ENCODE measurements around the gene SLC34A3.

Gene SLC34A3

DNA sequence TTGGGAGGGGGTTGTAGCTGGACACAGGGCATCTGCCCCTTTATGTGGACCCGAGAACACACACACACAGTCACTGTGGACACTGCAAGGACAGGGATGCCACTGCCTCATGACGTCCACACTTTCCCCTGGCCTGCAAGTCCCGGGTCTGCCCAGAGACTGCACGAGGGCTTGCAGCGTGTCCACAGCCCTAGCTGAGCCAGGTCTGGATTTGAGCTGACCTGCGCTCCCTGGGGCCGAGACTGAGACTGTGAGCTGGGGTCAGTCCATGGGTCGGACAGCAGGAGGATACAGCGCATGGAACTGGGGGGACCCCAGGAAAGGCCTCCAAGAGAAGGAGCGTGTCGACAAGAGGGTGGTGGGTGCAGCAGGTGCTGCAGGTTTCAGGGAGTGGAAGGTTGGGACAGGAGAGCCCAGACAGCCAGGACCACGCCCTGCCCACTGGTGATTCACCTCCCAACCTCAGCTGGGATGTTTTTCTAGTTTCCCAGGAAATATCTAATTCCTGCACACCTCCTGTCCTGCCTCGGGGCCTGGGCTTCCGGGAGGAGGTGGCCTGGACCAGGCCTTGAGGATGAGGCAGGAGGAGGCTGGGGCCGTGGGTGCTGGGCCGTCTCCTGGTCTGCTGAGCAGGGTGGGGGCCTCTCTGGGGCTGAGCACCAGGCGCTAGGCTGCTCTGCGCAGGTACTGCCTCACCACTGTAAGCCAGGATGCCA, 4.2 kb upstream of the SLC34A3 start:
- Histone ChIP-seq H3K4me1 (ENCODE audit: insufficient read depth, poor library complexity, severe bottlenecking) (peaks cover 32% of the 10 kb centered on the region), H3K27ac (ENCODE audit: poor library complexity, severe bottlenecking) (peak overlapping the region; percentile 92), H3K4me3 (ENCODE audit: severe bottlenecking) (no peak overlapping the region), H3K27me3 (ENCODE audit: insufficient read depth, poor library complexity, severe bottlenecking) (no peaks in the 10 kb centered on the region), H3K36me3 (ENCODE audit: low read depth) (no peaks in the 10 kb centered on the region), H3K9me3 (ENCODE audit: severe bottlenecking) (no peaks in the 10 kb centered on the region)
- ATAC-seq (ENCODE audit: low read depth), result peak; percentile 59
- peak; percentile 95 for DNase-seq (ENCODE audit: low spot score)
- TF ChIP-seq, protein P1, sequence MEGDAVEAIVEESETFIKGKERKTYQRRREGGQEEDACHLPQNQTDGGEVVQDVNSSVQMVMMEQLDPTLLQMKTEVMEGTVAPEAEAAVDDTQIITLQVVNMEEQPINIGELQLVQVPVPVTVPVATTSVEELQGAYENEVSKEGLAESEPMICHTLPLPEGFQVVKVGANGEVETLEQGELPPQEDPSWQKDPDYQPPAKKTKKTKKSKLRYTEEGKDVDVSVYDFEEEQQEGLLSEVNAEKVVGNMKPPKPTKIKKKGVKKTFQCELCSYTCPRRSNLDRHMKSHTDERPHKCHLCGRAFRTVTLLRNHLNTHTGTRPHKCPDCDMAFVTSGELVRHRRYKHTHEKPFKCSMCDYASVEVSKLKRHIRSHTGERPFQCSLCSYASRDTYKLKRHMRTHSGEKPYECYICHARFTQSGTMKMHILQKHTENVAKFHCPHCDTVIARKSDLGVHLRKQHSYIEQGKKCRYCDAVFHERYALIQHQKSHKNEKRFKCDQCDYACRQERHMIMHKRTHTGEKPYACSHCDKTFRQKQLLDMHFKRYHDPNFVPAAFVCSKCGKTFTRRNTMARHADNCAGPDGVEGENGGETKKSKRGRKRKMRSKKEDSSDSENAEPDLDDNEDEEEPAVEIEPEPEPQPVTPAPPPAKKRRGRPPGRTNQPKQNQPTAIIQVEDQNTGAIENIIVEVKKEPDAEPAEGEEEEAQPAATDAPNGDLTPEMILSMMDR (IDR thresholded peaks at IDR 0.05; ENCODE audit: poor library complexity, severe bottlenecking), result no peak

DNA sequence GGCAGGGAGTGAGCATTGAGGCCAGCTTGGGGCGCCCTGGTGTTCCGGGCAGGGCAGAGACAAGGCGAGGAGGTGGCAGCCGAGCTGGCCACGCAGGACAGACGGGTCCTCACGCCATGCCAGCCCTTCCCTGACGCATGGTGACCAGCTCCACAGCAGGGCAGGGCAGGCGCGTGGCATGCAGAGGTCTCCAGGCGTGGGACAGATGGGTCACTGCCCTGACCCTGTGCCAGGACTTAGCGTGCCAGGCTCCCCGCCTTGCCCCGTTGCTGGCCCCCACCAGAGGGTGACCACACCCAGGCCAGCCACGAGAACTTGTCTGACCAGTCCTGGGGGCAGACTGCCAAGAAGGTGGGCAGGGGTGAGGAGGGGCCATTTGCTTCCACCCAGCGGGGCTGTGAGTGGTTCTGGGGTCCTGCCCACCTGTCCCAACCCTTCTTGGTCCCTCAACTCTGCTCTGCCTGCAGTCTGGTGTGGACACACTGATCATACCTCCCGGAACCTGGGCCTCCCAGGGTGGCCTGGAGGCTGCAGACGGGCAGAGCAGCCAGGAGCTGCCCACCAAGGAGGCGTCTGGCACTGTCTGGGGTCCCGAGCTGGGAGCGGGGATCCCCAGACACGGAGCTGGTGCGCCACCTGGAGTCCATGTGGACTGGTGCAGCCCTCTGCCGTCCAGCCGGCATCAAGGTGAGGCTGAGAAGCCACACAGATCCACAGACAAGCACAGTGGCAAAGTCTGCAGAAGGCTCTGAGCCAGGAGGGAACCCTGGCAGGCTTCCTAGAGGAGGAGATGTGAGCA, 3.4 kb upstream of the SLC34A3 start, which contains the start of gene RNF224:
Gene RNF224, plus strand, starts transcription at position 449 of the 799 bp plus-strand sequence. CDS start 834 bp downstream, outside the sequence.
- H3K36me3 ChIP-seq (ENCODE audit: low read depth), result no peaks in the 10 kb centered on the region
- H3K4me3 ChIP-seq (ENCODE audit: severe bottlenecking), result no peak within 1 kb of the TSS
- peak within 1 kb of the TSS; percentile 92 for H3K27ac ChIP-seq (ENCODE audit: poor library complexity, severe bottlenecking)
- H3K9me3 ChIP-seq (ENCODE audit: severe bottlenecking), result no peaks in the 10 kb centered on the region
- DNase-seq (ENCODE audit: low spot score) (peak; percentile 91), ATAC-seq (ENCODE audit: low read depth) (peak; percentile 50)
- H3K4me1 ChIP-seq (ENCODE audit: insufficient read depth, poor library complexity, severe bottlenecking), result peaks cover 32% of the 10 kb centered on the region
- TF ChIP-seq, protein P1 (IDR thresholded peaks at IDR 0.05; ENCODE audit: poor library complexity, severe bottlenecking), result peak; percentile 88
- H3K27me3 ChIP-seq (ENCODE audit: insufficient read depth, poor library complexity, severe bottlenecking), result no peaks in the 10 kb centered on the region

- ATAC-seq (ENCODE audit: low read depth) (no peak), DNase-seq (ENCODE audit: low spot score) (no peak)
- no peaks in the 10 kb centered on the region for H3K9me3 ChIP-seq (ENCODE audit: severe bottlenecking)
- peak overlapping the region; percentile 92 for H3K27ac ChIP-seq (ENCODE audit: poor library complexity, severe bottlenecking)
- TF ChIP-seq, protein P1 (IDR thresholded peaks at IDR 0.05; ENCODE audit: poor library complexity, severe bottlenecking), result peak; percentile 46
- H3K4me3 ChIP-seq (ENCODE audit: severe bottlenecking), result no peak overlapping the region
- H3K4me1 ChIP-seq (ENCODE audit: insufficient read depth, poor library complexity, severe bottlenecking), result peaks cover 32% of the 10 kb centered on the region
- H3K27me3 ChIP-seq (ENCODE audit: insufficient read depth, poor library complexity, severe bottlenecking), result no peaks in the 10 kb centered on the region
- H3K36me3 ChIP-seq (ENCODE audit: low read depth), result no peaks in the 10 kb centered on the region
Observed at GRCh38 chr9:137227853-137228505, 2.7 kb upstream of the SLC34A3 start.

DNA sequence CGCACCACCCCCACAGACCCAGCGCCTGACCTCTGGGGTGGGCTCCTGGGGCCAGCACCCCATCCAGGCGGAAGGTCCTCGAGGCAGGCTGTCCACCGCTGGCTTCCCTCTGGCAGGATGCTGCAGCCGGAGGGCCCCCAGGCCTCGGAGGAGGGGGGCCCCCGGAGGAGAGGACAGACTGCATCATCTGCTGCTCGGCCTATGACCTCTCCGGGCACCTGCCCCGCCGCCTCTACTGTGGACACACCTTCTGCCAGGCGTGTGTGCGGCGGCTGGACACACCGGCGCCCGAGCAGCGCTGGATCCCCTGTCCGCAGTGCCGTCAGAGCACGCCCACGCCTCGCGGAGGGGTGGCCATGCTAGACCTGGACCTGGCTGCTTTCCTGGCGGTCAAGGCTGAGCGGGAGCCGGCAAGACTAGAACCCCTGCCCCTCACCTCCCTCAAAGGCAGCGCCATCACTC, 2.2 kb upstream of the SLC34A3 start:
- TF ChIP-seq, protein P1 (IDR thresholded peaks at IDR 0.05; ENCODE audit: poor library complexity, severe bottlenecking), result no peak
- H3K27me3 ChIP-seq (ENCODE audit: insufficient read depth, poor library complexity, severe bottlenecking), result no peaks in the 10 kb centered on the region
- no peaks in the 10 kb centered on the region for H3K9me3 ChIP-seq (ENCODE audit: severe bottlenecking)
- no peak overlapping the region for H3K4me3 ChIP-seq (ENCODE audit: severe bottlenecking)
- no peak overlapping the region for H3K27ac ChIP-seq (ENCODE audit: poor library complexity, severe bottlenecking)
- ATAC-seq (ENCODE audit: low read depth), result no peak
- H3K36me3 ChIP-seq (ENCODE audit: low read depth), result no peaks in the 10 kb centered on the region
- DNase-seq (ENCODE audit: low spot score), result no peak
- peaks cover 32% of the 10 kb centered on the region for H3K4me1 ChIP-seq (ENCODE audit: insufficient read depth, poor library complexity, severe bottlenecking)

Data from RWPE2 (cell line).